GM12878 (cell line): ENCODE data around the gene ZFP64. TPM values are rescaled to one million over a fixed set of nuclear protein-coding genes. Genes with fewer than 3 reads are reported as not detected.

Experiments
- ATF3 ChIP-seq: IDR thresholded peaks from 2 replicates; pipeline ENCODE4 v1.6.1; 2011; ENCODE audit warnings: low read depth, mild to moderate bottlenecking, low read length, moderate library complexity, borderline replicate concordance; ENCODE audit errors: extremely low read depth
- EP300 ChIP-seq, 2 experiments: fragments of 150-350 bp in 1 of 2; IDR thresholded peaks; 2 replicates each; pipeline ENCODE4 v1.6.1; 2011 to 2012; ENCODE audit warnings: low read depth in 2 of 2, low read length in 2 of 2, borderline replicate concordance in 1 of 2, improper control_type of control experiment in 1 of 2, inconsistent platforms in 1 of 2; ENCODE audit not compliant: control insufficient read depth in 1 of 2
- ETV6 ChIP-seq, 2 experiments: fragments of 450-650 bp in 1 of 2; IDR thresholded peaks in 1 of 2; conservative IDR thresholded peaks in 1 of 2; 2 replicates each; pipeline ENCODE4 v1.6.1; 2014; ENCODE audit warnings: antibody characterized with exemption in 1 of 2, borderline replicate concordance in 1 of 2, low read depth in 1 of 2, mild to moderate bottlenecking in 1 of 2, moderate library complexity in 1 of 2
- FOS ChIP-seq: IDR thresholded peaks from 3 replicates; pipeline ENCODE4 v1.6.1; 2011; ENCODE audit warnings: borderline replicate concordance; ENCODE audit not compliant: insufficient read length; ENCODE audit errors: extremely low read depth
- GABPA ChIP-seq: IDR thresholded peaks from 2 replicates; pipeline ENCODE4 v1.6.1; 2014; ENCODE audit warnings: antibody characterized with exemption, low read depth, mild to moderate bottlenecking, inconsistent platforms
- JUNB ChIP-seq: IDR thresholded peaks from 2 replicates; pipeline ENCODE4 v1.6.1; 2016; ENCODE audit warnings: antibody characterized with exemption, mild to moderate bottlenecking
- PBX3 ChIP-seq: IDR thresholded peaks from 2 replicates; pipeline ENCODE4 v1.6.1; 2011; ENCODE audit warnings: mild to moderate bottlenecking, low read depth, low read length, moderate library complexity; ENCODE audit not compliant: insufficient replicate concordance
- POU2F2 ChIP-seq: IDR thresholded peaks from 3 replicates; pipeline ENCODE4 v1.6.1; 2011; ENCODE audit warnings: low read depth, mild to moderate bottlenecking, low read length, borderline replicate concordance
- PRDM15 ChIP-seq: fragments of 450-650 bp; formaldehyde crosslinking; IDR thresholded peaks from 2 replicates; pipeline ENCODE4 v1.4.0; 2020; ENCODE audit warnings: mild to moderate bottlenecking, moderate library complexity
- TAF1 ChIP-seq: IDR thresholded peaks from 2 replicates; pipeline ENCODE4 v1.6.1; 2011; ENCODE audit warnings: mild to moderate bottlenecking, low read depth, low read length, borderline replicate concordance
- ZBTB40 ChIP-seq: fragments of 450-650 bp; IDR thresholded peaks from 2 replicates; pipeline ENCODE4 v1.6.1; 2016; ENCODE audit warnings: mild to moderate bottlenecking, moderate library complexity, borderline replicate concordance
- ZNF592 ChIP-seq: fragments of 450-650 bp; IDR thresholded peaks from 2 replicates; pipeline ENCODE4 v1.6.1; 2017; ENCODE audit warnings: mild to moderate bottlenecking, moderate library complexity
- polyA plus RNA-seq, 11 experiments: library from polyadenylated mRNA; depleted of rRNA in 4 of 11; unstranded in 6 of 11; stranded (reverse) in 5 of 11; fragments of >200 nt; fragmentation: Nextera tagmentation in 4 of 11; fragmentation: Illumina TruSeq in 1 of 11; extraction: Ambion mirVana in 4 of 11; extraction: Trizol in 1 of 11; gene quantifications; 1 replicate in 1 of 11; 2 replicates in 10 of 11; pipeline versions ENCODE4 v1.2.1 to v1.2.3, GENCODE V29; 2011 to 2016; ENCODE audit warnings: inconsistent platforms in 2 of 11, missing spikeins in 2 of 11, low read depth in 1 of 11
- total RNA-seq, 4 experiments: library from RNA; depleted of rRNA in 3 of 4; stranded (reverse); fragments of >200 nt in 3 of 4; fragmentation: Illumina TruSeq in 1 of 4; extraction: Trizol in 1 of 4; gene quantifications; 2 replicates each; pipeline versions ENCODE4 v1.2.1 to v1.2.3, GENCODE V29; 2013 to 2021

ZFP64 gene
- total and polyA plus RNA-seq, 10 of the 15 experiments (the other 5 are each of a cell fraction or from before 2014, with no cell fraction given) = 2.3 to 21.8 (median 11.8) TPM

GRCh38 chr20:52191132-52191915 is at the start of gene ZFP64 (continued):
- TF ChIP-seq JUNB = no peak
- 0 out of 2 replicates have a peak, but pooled peaks have one; percentile 40 for TF ChIP-seq ZNF592
- TF ChIP-seq TAF1 = peak; percentile 53; the same call in 1 of the 2 replicates
- TF ChIP-seq POU2F2 = no peak; the same call in 2 of the 3 replicates
- 0 out of 4 replicates have a peak, but pooled peaks of 1 of the 2 experiments have one; percentile 30 for TF ChIP-seq EP300 (IDR thresholded peaks at IDR 0.05; ENCODE audit: borderline replicate concordance in 1 of 2, control insufficient read depth in 1 of 2, low read depth in 2 of 2, low read length in 2 of 2)
- peak; percentile 41 for TF ChIP-seq FOS
- TF ChIP-seq GABPA = peak; percentile 80
- TF ChIP-seq PBX3 = no peak
- TF ChIP-seq PRDM15 = no peak
- TF ChIP-seq ETV6 (conservative IDR thresholded peaks at IDR 0.05 in 1 of 2, IDR thresholded peaks at IDR 0.05 in 1 of 2; ENCODE audit: borderline replicate concordance in 1 of 2, low read depth in 1 of 2) = peak in 1 of 2 experiments; percentile 39; a peak in 1 of 4 replicates
- TF ChIP-seq ATF3 = peak; percentile 90
- TF ChIP-seq ZBTB40 = peak; percentile 78; the same call in 1 of the 2 replicates
